H1 (cell line): ENCODE results near the gene ZNF397. TPM values are rescaled to one million over a fixed set of nuclear protein-coding genes. Genes with fewer than 3 reads are reported as not detected.

Experiments used
- CTCF ChIA-PET: fragments of 300-600 bp; sonication (Branson Sonifier 250); formaldehyde crosslinking; loops from one replicate; lab custom pipeline; 2021; ENCODE audit not compliant: partially characterized antibody; lab: Charles Lee
- POLR2A ChIA-PET: fragments of 300-600 bp; sonication (Branson Sonifier 250); formaldehyde crosslinking; loops from one replicate; lab custom pipeline; 2021; ENCODE audit warnings: inconsistent platforms; ENCODE audit not compliant: partially characterized antibody; lab: Charles Lee
- DNase-seq, 2 experiments: peaks; one replicate each; pipeline versions ENCODE4 v3.0.0 to v3.0.0-alpha.2; 2010 to 2022; ENCODE audit warnings: low spot score in 2 of 2, low read depth in 1 of 2, mixed read lengths in 1 of 2
- FAIRE-seq: peaks from 2 replicates; lab custom pipeline; 2011; peaks lifted over from hg19 to GRCh38; lab: Jason Lieb, UNC
- H2AFZ ChIP-seq: 2 replicates; pipeline ENCODE4 v1.8.1; 2012; ENCODE audit warnings: low read length, inconsistent platforms
- H2AK5ac ChIP-seq: 2 replicates; pipeline ENCODE4 v1.6.1; 2013; ENCODE audit warnings: low read depth, low read length
- H2BK120ac ChIP-seq: replicated peaks from 2 replicates; pipeline ENCODE3; 2013; ENCODE audit warnings: low read depth, low read length, inconsistent platforms
- H2BK12ac ChIP-seq: 2 replicates; pipeline ENCODE4 v1.6.1; 2013; ENCODE audit warnings: low read depth, low read length
- H2BK15ac ChIP-seq: 2 replicates; pipeline ENCODE4 v1.6.1; 2013; ENCODE audit warnings: low read length
- H2BK20ac ChIP-seq: 2 replicates; pipeline ENCODE4 v1.6.1; 2013; ENCODE audit warnings: low read length
- H2BK5ac ChIP-seq: 2 replicates; pipeline ENCODE4 v1.6.1; 2013; ENCODE audit warnings: low read depth, low read length
- H3K14ac ChIP-seq: 2 replicates; pipeline ENCODE4 v1.6.1; 2013; ENCODE audit warnings: inconsistent platforms; ENCODE audit not compliant: insufficient read length
- H3K18ac ChIP-seq: 2 replicates; pipeline ENCODE4 v1.6.1; 2013; ENCODE audit warnings: low read length; ENCODE audit errors: extremely low read depth
- H3K23ac ChIP-seq: 2 replicates; pipeline ENCODE4 v1.6.1; 2013; ENCODE audit warnings: inconsistent platforms; ENCODE audit not compliant: insufficient read length
- H3K23me2 ChIP-seq: 2 replicates; pipeline ENCODE4 v1.6.1; 2013; ENCODE audit warnings: low read depth, low read length
- H3K27ac ChIP-seq: 2 replicates; pipeline ENCODE4 v1.6.1; 2011; ENCODE audit warnings: low read depth, low read length, inconsistent platforms
- H3K27me3 ChIP-seq, 4 experiments: replicated peaks in 1 of 4; 1 replicate in 1 of 4; 2 replicates in 3 of 4; pipeline versions ENCODE4 v1.6.1 to v1.8.1; 2011 to 2013; ENCODE audit warnings: low read length in 3 of 4, mild to moderate bottlenecking in 3 of 4, inconsistent platforms in 2 of 4, mixed read lengths in 2 of 4, moderate library complexity in 1 of 4; ENCODE audit not compliant: control insufficient read depth in 3 of 4, insufficient read depth in 3 of 4; ENCODE audit errors: extremely low read depth in 1 of 4
- H3K36me3 ChIP-seq, 4 experiments: 2 replicates each; pipeline versions ENCODE4 v1.6.1 to v1.8.1; 2011 to 2013; ENCODE audit warnings: mild to moderate bottlenecking in 4 of 4, low read length in 3 of 4, moderate library complexity in 2 of 4, control low read depth in 1 of 4, inconsistent platforms in 1 of 4; ENCODE audit not compliant: insufficient read depth in 4 of 4, control insufficient read depth in 2 of 4
- H3K4ac ChIP-seq: replicated peaks from 2 replicates; pipeline ENCODE3; 2013; ENCODE audit warnings: low read length, low read depth, mixed read lengths, inconsistent platforms; ENCODE audit not compliant: insufficient read length
- H3K4me1 ChIP-seq, 4 experiments: replicated peaks in 1 of 4; 1 replicate in 1 of 4; 2 replicates in 3 of 4; pipeline versions ENCODE4 v1.6.1 to v1.8.1; 2011 to 2013; ENCODE audit warnings: low read length in 3 of 4, inconsistent platforms in 2 of 4, mixed read lengths in 1 of 4; ENCODE audit not compliant: insufficient read depth in 4 of 4, control insufficient read depth in 3 of 4
- H3K4me2 ChIP-seq, 2 experiments: 2 replicates each; pipeline versions ENCODE4 v1.6.1 to v1.8.1; 2011 to 2013; ENCODE audit warnings: low read depth in 2 of 2, low read length in 2 of 2, control low read depth in 1 of 2, inconsistent platforms in 1 of 2, mild to moderate bottlenecking in 1 of 2; ENCODE audit not compliant: insufficient read depth in 1 of 2
- H3K4me3 ChIP-seq, 4 experiments: fragments of 200-600, 300-600 bp in 1 of 4; sonication (generic), shearing (Covaris generic), sonication (Bioruptor Twin) in 1 of 4; 2 replicates each; pipeline versions ENCODE4 v1.5.1 to v1.8.1; 2011 to 2016; ENCODE audit warnings: low read length in 4 of 4, low read depth in 3 of 4, control low read depth in 2 of 4, inconsistent platforms in 2 of 4, mild to moderate bottlenecking in 2 of 4, mixed read lengths in 1 of 4, moderate library complexity in 1 of 4; ENCODE audit not compliant: insufficient read depth in 2 of 4; ENCODE audit errors: extremely low read depth in 1 of 4
- H3K56ac ChIP-seq: replicated peaks from 2 replicates; pipeline ENCODE3; 2013; ENCODE audit warnings: low read depth, mild to moderate bottlenecking, mixed read lengths, low read length, inconsistent platforms; ENCODE audit not compliant: insufficient read length
- H3K79me1 ChIP-seq: 2 replicates; pipeline ENCODE4 v1.6.1; 2013; ENCODE audit warnings: low read depth, low read length, control low read depth
- H3K79me2 ChIP-seq, 2 experiments: 2 replicates each; pipeline versions ENCODE4 v1.6.1 to v1.8.1; 2012 to 2013; ENCODE audit warnings: low read length in 2 of 2, mild to moderate bottlenecking in 2 of 2, inconsistent platforms in 1 of 2; ENCODE audit not compliant: insufficient read depth in 2 of 2, control insufficient read depth in 1 of 2
- H3K9ac ChIP-seq, 4 experiments: replicated peaks in 1 of 4; 1 replicate in 1 of 4; 2 replicates in 3 of 4; pipeline versions ENCODE4 v1.6.1 to v1.8.1; 2011 to 2013; ENCODE audit warnings: low read depth in 3 of 4, low read length in 3 of 4, control low read depth in 2 of 4, mild to moderate bottlenecking in 2 of 4, moderate library complexity in 2 of 4, inconsistent platforms in 1 of 4; ENCODE audit errors: extremely low read depth in 1 of 4
- H3K9me3 ChIP-seq, 2 experiments: 2 replicates each; pipeline versions ENCODE4 v1.6.1 to v1.8.1; 2012 to 2013; ENCODE audit warnings: mild to moderate bottlenecking in 2 of 2, moderate library complexity in 2 of 2, control low read depth in 1 of 2, inconsistent platforms in 1 of 2, low read depth in 1 of 2, low read length in 1 of 2, mixed read lengths in 1 of 2; ENCODE audit not compliant: insufficient read depth in 2 of 2
- H4K20me1 ChIP-seq, 2 experiments: replicated peaks in 1 of 2; 2 replicates each; pipeline versions ENCODE3 to v1.8.1; 2011 to 2013; ENCODE audit warnings: inconsistent platforms in 2 of 2, low read length in 2 of 2, mild to moderate bottlenecking in 1 of 2; ENCODE audit not compliant: insufficient read depth in 2 of 2, control insufficient read depth in 1 of 2
- H4K5ac ChIP-seq: 2 replicates; pipeline ENCODE4 v1.6.1; 2013; ENCODE audit warnings: low read length, low read depth, mixed read lengths, inconsistent platforms; ENCODE audit not compliant: insufficient read length
- H4K8ac ChIP-seq: 2 replicates; pipeline ENCODE4 v1.8.0; 2013; ENCODE audit warnings: mild to moderate bottlenecking, moderate library complexity, low read length, inconsistent platforms; ENCODE audit not compliant: insufficient read depth; ENCODE audit errors: extremely low read depth
- H4K91ac ChIP-seq: replicated peaks from 2 replicates; pipeline ENCODE3; 2013; ENCODE audit warnings: low read length, mixed read lengths, inconsistent platforms; ENCODE audit not compliant: insufficient read length
- BACH1 ChIP-seq: IDR thresholded peaks from 2 replicates; pipeline ENCODE4 v1.6.1; 2012; ENCODE audit warnings: low read length, improper control_type of control experiment
- KDM1A ChIP-seq: fragments of 200-600, 300-600 bp; sonication (generic); IDR thresholded peaks from 2 replicates; pipeline ENCODE4 v1.7.1; 2016; ENCODE audit warnings: mild to moderate bottlenecking, low read length, borderline replicate concordance
- NRF1 ChIP-seq: IDR thresholded peaks from 2 replicates; pipeline ENCODE4 v1.6.1; 2011; ENCODE audit warnings: mild to moderate bottlenecking, low read depth, low read length, improper control_type of control experiment
- WGBS, 2 experiments: shearing (Covaris generic) in 1 of 2; methylation state at CpG; one replicate each; pipeline versions ENCODE4 v1.1.6 to v1.1.7; 2013 to 2015; ENCODE audit warnings: low lambda C conversion rate in 2 of 2, mixed read lengths in 2 of 2, inconsistent platforms in 1 of 2, low coverage in 1 of 2, missing lambda C conversion rate in 1 of 2; ENCODE audit not compliant: insufficient replicate concordance in 2 of 2, insufficient coverage in 1 of 2, insufficient read length in 1 of 2; ENCODE audit errors: extremely low coverage in 1 of 2, missing lambda C conversion rate in 1 of 2; 5-methylcytosine and 5-hydroxymethylcytosine counted together
- polyA plus RNA-seq, 7 experiments: library from polyadenylated mRNA; depleted of rRNA in 3 of 7; stranded (reverse) in 5 of 7; unstranded in 2 of 7; fragments of >200 nt in 5 of 7; fragments of 200-250 nt in 2 of 7; gene quantifications; 1 replicate in 5 of 7; 2 replicates in 1 of 7; 4 replicates in 1 of 7; pipeline versions ENCODE4 v1.2.1 to v1.2.3, GENCODE V29; 2011 to 2013; ENCODE audit warnings: missing spikeins in 2 of 7, mixed read lengths in 2 of 7
- total RNA-seq: library from RNA; stranded (reverse); fragmentation: NEBNext Ultra II Directional; extraction: Animal tissue kit (Norgen Biotek cat#: 25700); gene quantifications from 2 replicates; pipeline ENCODE4 v1.2.1, GENCODE V29; 2021

ZNF397 gene
- total and polyA plus RNA-seq, 2 of the 8 experiments (the other 6 are each of a cell fraction or from before 2014, with no cell fraction given): 9.8 to 39.5 TPM

DNA sequence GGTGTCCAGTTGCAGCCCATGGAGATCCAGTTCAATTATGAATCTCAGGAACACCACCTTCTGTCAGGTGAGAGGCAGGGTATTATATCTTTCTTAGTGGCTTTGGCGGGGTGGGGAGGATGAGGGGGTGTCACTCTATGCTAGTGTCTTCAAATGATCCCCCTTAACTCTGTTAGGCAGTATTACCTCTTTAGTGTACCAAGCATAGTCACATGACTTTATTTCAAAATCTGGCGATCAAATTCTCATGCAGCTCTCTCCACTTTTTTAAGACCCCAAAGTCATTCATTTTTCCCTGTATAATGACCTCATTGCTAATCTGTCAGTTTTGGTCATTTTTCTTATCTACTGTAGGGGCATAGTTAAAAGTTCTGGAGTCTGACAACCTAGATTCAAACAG lies 50.3 kb downstream of the ZNF397 start:
- no peak overlapping the region for H3K23ac ChIP-seq
- H4K8ac ChIP-seq: no peak overlapping the region
- H3K4me2 ChIP-seq: peak overlapping the region; percentile 85 to 91
- no peaks in the 10 kb centered on the region for H4K20me1 ChIP-seq
- H2BK15ac ChIP-seq: no peak overlapping the region
- H3K18ac ChIP-seq: no peak overlapping the region
- H4K91ac ChIP-seq: no peak overlapping the region
- peaks cover 0 to 10% (median 0%) of the 10 kb centered on the region in 4 experiments; a peak in 2 of 7 replicates for H3K4me1 ChIP-seq
- H2BK120ac ChIP-seq: no peak overlapping the region
- H3K79me1 ChIP-seq: peaks cover 9% of the 10 kb centered on the region
- DNase-seq (no peak), FAIRE-seq (no peak)
- H2BK12ac ChIP-seq: no peak overlapping the region
- no peak overlapping the region; the same call in 1 of the 2 replicates for H2BK20ac ChIP-seq
- peak overlapping the region in 3 of 4 experiments; percentile 74 to 91 (median 91); a peak in 5 of 7 replicates for H3K9ac ChIP-seq
- H3K79me2 ChIP-seq: peaks cover 0 to 48% of the 10 kb centered on the region in 2 experiments; a peak in 2 of 4 replicates
- no peak overlapping the region for H4K5ac ChIP-seq
- no peak overlapping the region for H3K56ac ChIP-seq
- H2AFZ ChIP-seq: no peak overlapping the region
- peaks cover 9% of the 10 kb centered on the region for H3K23me2 ChIP-seq
- peak overlapping the region; percentile 83 to 97 (median 90); a peak in 7 of 8 replicates for H3K4me3 ChIP-seq
- H2BK5ac ChIP-seq: no peak overlapping the region
- H3K4ac ChIP-seq: no peak overlapping the region
- H2AK5ac ChIP-seq: no peak overlapping the region
- WGBS, 2 experiments: 83% methylated on average over 2 of the region's 2 CpGs; no CpG with 5 or more reads in 1 of the 2 experiments
- H3K9me3 ChIP-seq: no peaks in the 10 kb centered on the region; a peak in 1 of 4 replicates
- H3K27me3 ChIP-seq: no peaks in the 10 kb centered on the region
- no peak for TF ChIP-seq BACH1
- no peak for TF ChIP-seq KDM1A
- no peak for TF ChIP-seq NRF1
- TF ChIP-seq, all 59 proteins: peak for 0
- no peak overlapping the region for H3K14ac ChIP-seq
- ChIA-PET POLR2A (interaction anchor here (0.9 to 3.5 kb wide), 8 partner anchors 12 to 51 kb away, joined by 3 to 28 read pairs (median 4); partner anchors contain the start of gene ZNF397), CTCF (no interaction called here)
- H3K27ac ChIP-seq: no peak overlapping the region
- H3K36me3 ChIP-seq: peaks cover 0 to 8% (median 4%) of the 10 kb centered on the region in 4 experiments; a peak in 5 of 8 replicates
